ENCODE measurements around the gene DRC7.

DNA sequence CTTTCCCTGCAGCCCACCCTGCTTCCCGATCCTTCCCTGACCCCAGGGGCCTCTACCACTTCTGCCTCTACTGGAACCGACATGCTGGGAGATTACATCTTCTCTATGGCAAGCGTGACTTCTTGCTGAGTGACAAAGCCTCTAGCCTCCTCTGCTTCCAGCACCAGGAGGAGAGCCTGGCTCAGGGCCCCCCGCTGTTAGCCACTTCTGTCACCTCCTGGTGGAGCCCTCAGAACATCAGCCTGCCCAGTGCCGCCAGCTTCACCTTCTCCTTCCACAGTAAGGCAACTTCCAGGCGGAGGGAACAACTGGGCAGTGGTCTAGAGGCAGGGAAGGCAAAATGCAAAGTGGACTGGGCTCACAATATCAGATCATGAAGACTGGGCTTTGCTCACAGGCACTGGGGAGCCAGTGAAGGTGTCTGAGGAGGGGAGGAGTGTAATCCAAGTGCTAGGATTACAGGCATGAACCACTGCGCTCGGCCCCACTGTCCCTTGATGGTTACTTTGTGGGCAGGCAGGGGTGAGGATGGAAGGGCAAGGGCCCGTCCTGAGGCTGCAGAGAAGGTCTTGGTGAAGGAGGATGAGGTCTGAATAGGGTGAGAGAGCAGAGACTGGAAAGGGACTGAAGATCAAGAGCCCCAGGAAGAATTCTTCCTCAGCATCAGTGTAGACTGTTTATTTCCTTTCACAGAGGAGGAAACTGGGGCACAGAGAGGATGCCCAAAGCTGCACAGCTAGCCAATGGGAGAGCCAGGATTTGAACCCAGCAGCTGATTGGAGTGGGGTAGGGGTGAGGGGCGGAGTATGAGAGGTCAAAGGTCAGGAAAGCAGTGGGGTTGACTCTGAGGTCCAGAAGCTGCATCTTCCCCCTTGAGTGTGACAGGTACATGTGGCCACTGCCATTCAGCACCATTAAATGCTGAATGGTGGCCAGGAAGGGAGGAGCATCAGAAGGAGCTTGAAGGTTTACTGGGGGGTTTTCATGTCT, 43.0 kb upstream of the DRC7 start:
- TF ChIP-seq, protein P1, sequence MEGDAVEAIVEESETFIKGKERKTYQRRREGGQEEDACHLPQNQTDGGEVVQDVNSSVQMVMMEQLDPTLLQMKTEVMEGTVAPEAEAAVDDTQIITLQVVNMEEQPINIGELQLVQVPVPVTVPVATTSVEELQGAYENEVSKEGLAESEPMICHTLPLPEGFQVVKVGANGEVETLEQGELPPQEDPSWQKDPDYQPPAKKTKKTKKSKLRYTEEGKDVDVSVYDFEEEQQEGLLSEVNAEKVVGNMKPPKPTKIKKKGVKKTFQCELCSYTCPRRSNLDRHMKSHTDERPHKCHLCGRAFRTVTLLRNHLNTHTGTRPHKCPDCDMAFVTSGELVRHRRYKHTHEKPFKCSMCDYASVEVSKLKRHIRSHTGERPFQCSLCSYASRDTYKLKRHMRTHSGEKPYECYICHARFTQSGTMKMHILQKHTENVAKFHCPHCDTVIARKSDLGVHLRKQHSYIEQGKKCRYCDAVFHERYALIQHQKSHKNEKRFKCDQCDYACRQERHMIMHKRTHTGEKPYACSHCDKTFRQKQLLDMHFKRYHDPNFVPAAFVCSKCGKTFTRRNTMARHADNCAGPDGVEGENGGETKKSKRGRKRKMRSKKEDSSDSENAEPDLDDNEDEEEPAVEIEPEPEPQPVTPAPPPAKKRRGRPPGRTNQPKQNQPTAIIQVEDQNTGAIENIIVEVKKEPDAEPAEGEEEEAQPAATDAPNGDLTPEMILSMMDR (IDR thresholded peaks at IDR 0.05) = no peak
- TF ChIP-seq EZH2 (IDR thresholded peaks at IDR 0.05) = no peak

Measured in neural progenitor cell (in vitro differentiated cells).